ENCODE results near the gene PHEX.
A peak's percentile ranks its signal among the peaks of the same experiment; 100 is the strongest.

The PHEX gene

DNA sequence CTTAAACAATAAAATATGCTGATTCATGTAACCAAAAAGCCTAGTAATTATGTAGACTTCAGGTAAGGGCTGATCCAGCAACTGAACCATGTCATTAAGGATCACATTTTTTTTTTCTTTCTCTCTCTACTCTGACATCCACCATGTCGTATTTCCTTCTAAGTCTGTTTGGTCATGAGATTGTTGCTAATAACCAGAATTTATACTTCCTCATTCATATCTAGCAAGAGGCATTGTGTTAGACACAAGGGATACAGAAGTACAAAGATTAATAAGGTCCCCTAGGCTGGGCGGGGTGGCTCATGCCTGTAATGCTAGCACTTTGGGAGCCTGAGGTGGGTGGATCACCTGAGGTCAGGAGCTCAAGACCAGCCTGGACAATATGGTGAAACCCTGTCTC lies 24.1 kb downstream of the PHEX start:
- peak in 1 of 3 donors; percentile 9 for DNase-seq
- no peaks in the 10 kb centered on the region for H3K27me3 ChIP-seq (replicated peaks in 2 of 5; ENCODE audit: control insufficient read depth in 4 of 5, insufficient read depth in 5 of 5, low read length in 4 of 5)
- H3K4me1 ChIP-seq (ENCODE audit: control extremely low read depth in 1 of 4, control insufficient read depth in 4 of 4, insufficient read depth in 4 of 4, low read length in 3 of 4), result peaks cover 0 to 7% (median 2%) of the 10 kb centered on the region in 4 experiments
- no peak overlapping the region for H3K27ac ChIP-seq (ENCODE audit: insufficient read depth in 1 of 2, low read depth in 1 of 2, low read length in 2 of 2, poor library complexity in 1 of 2, severe bottlenecking in 2 of 2)
- H3K4me3 ChIP-seq (ENCODE audit: control insufficient read depth in 1 of 7, extremely low read depth in 1 of 7, insufficient read depth in 4 of 7, low read depth in 2 of 7, low read length in 6 of 7), result no peak overlapping the region
- no peaks in the 10 kb centered on the region for H3K36me3 ChIP-seq (ENCODE audit: control insufficient read depth in 4 of 4, insufficient read depth in 4 of 4, low read length in 3 of 4)
- CTCF ChIA-PET, result no interaction called here
- POLR2A ChIA-PET, result interaction anchor here (0.7 kb wide), 1 partner anchor 101 kb away, joined by 5 read pairs; no protein-coding TSS in a partner anchor
- no peaks in the 10 kb centered on the region for H3K9me3 ChIP-seq (ENCODE audit: control extremely low read depth in 1 of 5, control insufficient read depth in 4 of 5, insufficient read depth in 2 of 5, low read depth in 1 of 5, low read length in 4 of 5)
- WGBS (ENCODE audit: insufficient coverage), result 100% methylated on average over 1 of the region's 2 CpGs

DNA sequence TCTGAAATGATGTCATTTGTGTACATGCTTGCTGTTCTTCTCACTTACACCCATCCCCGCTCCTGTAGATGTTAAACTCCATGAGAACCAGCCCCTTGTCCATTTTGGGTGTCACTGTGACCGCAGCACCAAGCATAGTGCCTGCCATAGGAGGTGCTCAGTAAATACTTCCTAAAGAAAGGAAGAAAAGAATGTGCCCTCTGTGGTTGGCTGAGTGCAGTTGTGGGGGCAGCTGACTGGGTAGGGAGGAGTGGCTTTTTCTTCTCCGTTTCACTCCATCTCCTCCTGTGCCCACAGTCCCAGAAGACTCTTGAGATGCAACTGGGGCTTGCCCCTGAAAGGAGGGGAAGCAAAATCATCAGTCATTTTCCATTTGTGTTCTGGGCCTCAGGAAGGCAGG lies 25.5 kb downstream of the PHEX start:
- Histone ChIP-seq H3K36me3 (ENCODE audit: control insufficient read depth in 4 of 4, insufficient read depth in 4 of 4, low read length in 3 of 4) (no peaks in the 10 kb centered on the region), H3K9me3 (ENCODE audit: control extremely low read depth in 1 of 5, control insufficient read depth in 4 of 5, insufficient read depth in 2 of 5, low read depth in 1 of 5, low read length in 4 of 5) (no peaks in the 10 kb centered on the region), H3K27ac (ENCODE audit: insufficient read depth in 1 of 2, low read depth in 1 of 2, low read length in 2 of 2, poor library complexity in 1 of 2, severe bottlenecking in 2 of 2) (no peak overlapping the region), H3K4me1 (ENCODE audit: control extremely low read depth in 1 of 4, control insufficient read depth in 4 of 4, insufficient read depth in 4 of 4, low read length in 3 of 4) (peaks cover 0 to 7% (median 2%) of the 10 kb centered on the region in 4 experiments), H3K27me3 (replicated peaks in 2 of 5; ENCODE audit: control insufficient read depth in 4 of 5, insufficient read depth in 5 of 5, low read length in 4 of 5) (no peaks in the 10 kb centered on the region), H3K4me3 (ENCODE audit: control insufficient read depth in 1 of 7, extremely low read depth in 1 of 7, insufficient read depth in 4 of 7, low read depth in 2 of 7, low read length in 6 of 7) (no peak overlapping the region)
- WGBS (ENCODE audit: insufficient coverage), result 58% methylated on average over 3 of the region's 3 CpGs
- DNase-seq, result no peak
- ChIA-PET POLR2A (no interaction called here), CTCF (no interaction called here)

DNA sequence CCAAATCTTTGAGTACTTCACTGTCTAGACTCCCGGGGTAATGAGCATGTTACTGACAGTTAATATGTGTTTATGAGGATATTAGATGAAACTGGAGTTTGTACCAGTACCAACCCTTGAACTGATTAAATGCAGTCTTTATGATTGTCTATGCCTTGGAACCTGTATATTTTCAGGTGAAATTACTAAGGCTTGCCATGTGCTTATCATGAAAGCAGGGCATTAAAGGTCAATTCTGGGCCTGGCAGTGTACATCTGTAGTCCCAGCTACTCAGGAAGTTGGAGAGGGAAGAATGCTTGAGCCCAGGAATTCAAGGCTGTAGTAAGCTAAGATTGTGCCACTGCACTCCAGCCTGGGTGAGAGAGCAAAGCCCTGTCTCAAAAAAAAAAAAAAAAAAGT lies 27.6 kb downstream of the PHEX start:
- no peak for DNase-seq
- H3K4me3 ChIP-seq (ENCODE audit: control insufficient read depth in 1 of 7, extremely low read depth in 1 of 7, insufficient read depth in 4 of 7, low read depth in 2 of 7, low read length in 6 of 7), result no peak overlapping the region
- no peaks in the 10 kb centered on the region for H3K9me3 ChIP-seq (ENCODE audit: control extremely low read depth in 1 of 5, control insufficient read depth in 4 of 5, insufficient read depth in 2 of 5, low read depth in 1 of 5, low read length in 4 of 5)
- no peaks in the 10 kb centered on the region for H3K27me3 ChIP-seq (replicated peaks in 2 of 5; ENCODE audit: control insufficient read depth in 4 of 5, insufficient read depth in 5 of 5, low read length in 4 of 5)
- peaks cover 0 to 12% (median 4%) of the 10 kb centered on the region in 4 experiments for H3K4me1 ChIP-seq (ENCODE audit: control extremely low read depth in 1 of 4, control insufficient read depth in 4 of 4, insufficient read depth in 4 of 4, low read length in 3 of 4)
- WGBS (ENCODE audit: insufficient coverage), result 100% methylated on average over 1 of the region's 1 CpG
- CTCF ChIA-PET, result no interaction called here
- POLR2A ChIA-PET, result no interaction called here
- no peaks in the 10 kb centered on the region for H3K36me3 ChIP-seq (ENCODE audit: control insufficient read depth in 4 of 4, insufficient read depth in 4 of 4, low read length in 3 of 4)
- H3K27ac ChIP-seq (ENCODE audit: insufficient read depth in 1 of 2, low read depth in 1 of 2, low read length in 2 of 2, poor library complexity in 1 of 2, severe bottlenecking in 2 of 2), result no peak overlapping the region

DNA sequence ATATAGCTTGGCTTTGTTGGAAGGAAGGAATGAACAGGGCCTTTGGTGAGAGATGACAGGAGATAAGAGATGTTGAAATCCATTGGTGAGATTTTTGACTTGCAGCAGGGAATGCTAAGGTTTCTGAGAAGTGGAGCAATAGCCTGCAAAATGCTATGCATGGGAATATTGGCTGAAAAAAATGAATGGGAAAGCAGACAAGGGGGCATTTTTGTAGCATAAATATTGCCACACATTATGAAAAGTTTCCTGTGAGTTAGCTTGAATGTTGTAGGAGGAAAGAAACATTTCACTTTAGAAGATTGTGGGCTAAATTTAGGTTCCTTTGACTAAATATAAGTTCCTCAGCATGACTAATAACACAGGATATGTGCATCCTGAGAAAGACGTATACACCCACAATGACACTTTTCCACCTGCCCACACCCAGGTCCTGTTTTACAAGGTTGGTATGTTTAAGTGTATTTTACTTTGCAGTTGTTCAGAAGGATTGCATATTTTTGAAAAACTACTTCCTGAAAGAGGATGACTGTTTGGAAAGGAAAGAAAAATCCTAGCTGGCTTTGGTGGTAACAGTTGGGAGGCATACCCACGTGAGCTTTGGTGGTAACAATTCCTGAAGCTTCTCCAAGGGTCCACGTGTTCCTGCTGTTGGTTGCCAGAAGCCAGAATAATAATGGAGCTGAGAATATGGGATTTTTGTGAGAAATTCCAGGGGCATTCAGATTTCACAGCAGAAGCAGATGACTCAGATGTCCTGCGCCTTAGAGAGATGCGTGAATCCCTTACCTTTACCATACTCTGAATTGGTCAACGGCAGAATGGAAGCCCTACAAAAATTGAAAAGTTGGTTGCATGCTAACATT lies 28.5 kb downstream of the PHEX start:
- POLR2A ChIA-PET, result no interaction called here
- Histone ChIP-seq H3K4me1 (ENCODE audit: control extremely low read depth in 1 of 4, control insufficient read depth in 4 of 4, insufficient read depth in 4 of 4, low read length in 3 of 4) (peaks cover 0 to 12% (median 4%) of the 10 kb centered on the region in 4 experiments), H3K9me3 (ENCODE audit: control extremely low read depth in 1 of 5, control insufficient read depth in 4 of 5, insufficient read depth in 2 of 5, low read depth in 1 of 5, low read length in 4 of 5) (no peaks in the 10 kb centered on the region), H3K4me3 (ENCODE audit: control insufficient read depth in 1 of 7, extremely low read depth in 1 of 7, insufficient read depth in 4 of 7, low read depth in 2 of 7, low read length in 6 of 7) (no peak overlapping the region), H3K36me3 (ENCODE audit: control insufficient read depth in 4 of 4, insufficient read depth in 4 of 4, low read length in 3 of 4) (no peaks in the 10 kb centered on the region), H3K27me3 (replicated peaks in 2 of 5; ENCODE audit: control insufficient read depth in 4 of 5, insufficient read depth in 5 of 5, low read length in 4 of 5) (no peaks in the 10 kb centered on the region), H3K27ac (ENCODE audit: insufficient read depth in 1 of 2, low read depth in 1 of 2, low read length in 2 of 2, poor library complexity in 1 of 2, severe bottlenecking in 2 of 2) (no peak overlapping the region)
- DNase-seq, result peak in 2 of 3 donors; percentile 20 to 34
- WGBS (ENCODE audit: insufficient coverage), result 86% methylated on average over 1 of the region's 6 CpGs
- CTCF ChIA-PET, result no interaction called here

DNA sequence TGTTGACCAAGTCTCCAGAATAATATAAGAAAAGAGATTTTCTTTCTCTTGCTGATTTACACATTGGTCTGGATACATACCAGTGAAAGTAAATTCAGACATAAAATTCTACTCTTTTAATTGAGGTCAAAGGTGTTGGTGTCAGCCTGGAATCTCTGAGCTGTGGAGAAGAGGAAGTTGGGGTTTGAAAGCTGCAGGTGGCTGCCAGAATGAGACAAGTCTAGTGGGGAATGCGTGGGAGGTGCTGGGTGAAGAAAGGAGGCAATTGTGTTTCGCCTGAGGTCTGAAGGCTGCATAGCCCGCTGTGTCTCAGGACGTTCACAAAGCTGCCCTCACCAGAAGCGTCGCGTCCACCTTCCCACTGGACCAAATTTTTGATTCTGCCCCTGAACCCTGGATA lies 31.2 kb downstream of the PHEX start:
- peak; percentile 12 to 75 (median 62) for DNase-seq
- no peak overlapping the region for H3K27ac ChIP-seq (ENCODE audit: insufficient read depth in 1 of 2, low read depth in 1 of 2, low read length in 2 of 2, poor library complexity in 1 of 2, severe bottlenecking in 2 of 2)
- no peak overlapping the region for H3K4me3 ChIP-seq (ENCODE audit: control insufficient read depth in 1 of 7, extremely low read depth in 1 of 7, insufficient read depth in 4 of 7, low read depth in 2 of 7, low read length in 6 of 7)
- H3K27me3 ChIP-seq (replicated peaks in 2 of 5; ENCODE audit: control insufficient read depth in 4 of 5, insufficient read depth in 5 of 5, low read length in 4 of 5), result no peaks in the 10 kb centered on the region
- POLR2A ChIA-PET, result no interaction called here
- CTCF ChIA-PET, result interaction anchor here (1.2 kb wide), 1 partner anchor 223 kb away, joined by 4 read pairs; no protein-coding TSS in a partner anchor
- peaks cover 0 to 12% (median 4%) of the 10 kb centered on the region in 4 experiments for H3K4me1 ChIP-seq (ENCODE audit: control extremely low read depth in 1 of 4, control insufficient read depth in 4 of 4, insufficient read depth in 4 of 4, low read length in 3 of 4)
- no peaks in the 10 kb centered on the region for H3K9me3 ChIP-seq (ENCODE audit: control extremely low read depth in 1 of 5, control insufficient read depth in 4 of 5, insufficient read depth in 2 of 5, low read depth in 1 of 5, low read length in 4 of 5)
- H3K36me3 ChIP-seq (ENCODE audit: control insufficient read depth in 4 of 4, insufficient read depth in 4 of 4, low read length in 3 of 4), result no peaks in the 10 kb centered on the region
- 62% methylated on average over 6 of the region's 7 CpGs for WGBS (ENCODE audit: insufficient coverage)

DNA sequence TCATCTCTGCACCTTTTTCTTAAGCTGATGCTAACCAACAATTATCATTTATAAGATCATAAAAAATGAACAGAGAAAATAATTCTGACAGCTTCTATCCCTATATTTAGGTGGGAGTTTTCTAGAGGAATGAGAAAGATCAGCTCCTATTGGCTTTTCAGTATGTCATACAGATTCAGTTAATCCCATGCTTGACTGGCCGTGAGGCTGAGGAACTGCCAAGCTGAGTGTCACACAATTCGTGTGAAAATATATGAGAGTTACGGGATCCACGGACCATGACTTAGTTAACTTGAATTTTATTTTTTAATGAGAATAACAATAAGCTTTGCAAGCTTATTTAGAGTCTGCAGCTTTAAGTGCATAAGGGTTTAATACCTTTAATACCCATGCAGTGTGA lies 37.5 kb downstream of the PHEX start:
- ChIA-PET POLR2A (no interaction called here), CTCF (no interaction called here)
- no peaks in the 10 kb centered on the region for H3K4me1 ChIP-seq (ENCODE audit: control extremely low read depth in 1 of 4, control insufficient read depth in 4 of 4, insufficient read depth in 4 of 4, low read length in 3 of 4)
- H3K27ac ChIP-seq (ENCODE audit: insufficient read depth in 1 of 2, low read depth in 1 of 2, low read length in 2 of 2, poor library complexity in 1 of 2, severe bottlenecking in 2 of 2), result no peak overlapping the region
- H3K36me3 ChIP-seq (ENCODE audit: control insufficient read depth in 4 of 4, insufficient read depth in 4 of 4, low read length in 3 of 4), result no peaks in the 10 kb centered on the region
- no peak overlapping the region for H3K4me3 ChIP-seq (ENCODE audit: control insufficient read depth in 1 of 7, extremely low read depth in 1 of 7, insufficient read depth in 4 of 7, low read depth in 2 of 7, low read length in 6 of 7)
- DNase-seq, result no peak
- H3K27me3 ChIP-seq (replicated peaks in 2 of 5; ENCODE audit: control insufficient read depth in 4 of 5, insufficient read depth in 5 of 5, low read length in 4 of 5), result peaks cover 0 to 5% (median 0%) of the 10 kb centered on the region in 5 experiments
- WGBS (ENCODE audit: insufficient coverage), result 74% methylated on average over 2 of the region's 4 CpGs
- no peaks in the 10 kb centered on the region for H3K9me3 ChIP-seq (ENCODE audit: control extremely low read depth in 1 of 5, control insufficient read depth in 4 of 5, insufficient read depth in 2 of 5, low read depth in 1 of 5, low read length in 4 of 5)

DNA sequence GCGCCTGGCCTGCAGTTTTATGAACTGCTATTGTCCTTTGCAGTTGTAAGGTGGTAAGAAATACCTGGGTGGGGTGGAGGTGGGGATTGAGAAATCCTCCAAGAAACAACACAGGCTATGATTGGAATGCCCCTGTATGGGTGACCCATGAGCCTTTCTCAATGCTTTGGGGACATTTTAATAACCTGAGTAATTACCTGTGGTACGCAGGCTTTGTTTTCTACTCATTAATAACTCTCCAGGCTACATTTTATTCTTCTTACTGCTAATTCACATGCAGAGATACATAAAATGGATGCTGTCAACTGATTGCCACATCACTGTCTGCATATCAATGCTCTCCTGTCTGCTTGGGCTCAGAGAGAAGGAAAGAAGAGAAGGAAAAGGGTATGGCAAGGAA lies 41.8 kb downstream of the PHEX start:
- DNase-seq, result no peak
- no CpG with 5 or more reads among the region's 2 CpGs for WGBS (ENCODE audit: insufficient coverage)
- Histone ChIP-seq H3K27ac (ENCODE audit: insufficient read depth in 1 of 2, low read depth in 1 of 2, low read length in 2 of 2, poor library complexity in 1 of 2, severe bottlenecking in 2 of 2) (no peak overlapping the region), H3K9me3 (ENCODE audit: control extremely low read depth in 1 of 5, control insufficient read depth in 4 of 5, insufficient read depth in 2 of 5, low read depth in 1 of 5, low read length in 4 of 5) (no peaks in the 10 kb centered on the region), H3K4me1 (ENCODE audit: control extremely low read depth in 1 of 4, control insufficient read depth in 4 of 4, insufficient read depth in 4 of 4, low read length in 3 of 4) (no peaks in the 10 kb centered on the region), H3K36me3 (ENCODE audit: control insufficient read depth in 4 of 4, insufficient read depth in 4 of 4, low read length in 3 of 4) (no peaks in the 10 kb centered on the region), H3K27me3 (replicated peaks in 2 of 5; ENCODE audit: control insufficient read depth in 4 of 5, insufficient read depth in 5 of 5, low read length in 4 of 5) (peaks cover 0 to 12% (median 0%) of the 10 kb centered on the region in 5 experiments), H3K4me3 (ENCODE audit: control insufficient read depth in 1 of 7, extremely low read depth in 1 of 7, insufficient read depth in 4 of 7, low read depth in 2 of 7, low read length in 6 of 7) (no peak overlapping the region)
- ChIA-PET CTCF (no interaction called here), POLR2A (no interaction called here)
